GM12878 (cell line): ENCODE results near the gene MDM4. TPM values are rescaled to one million over a fixed set of nuclear protein-coding genes. Genes with fewer than 3 reads are reported as not detected.
A peak's percentile ranks its signal among the peaks of the same experiment; 100 is the strongest.

Source experiments
- ATF3 ChIP-seq: IDR thresholded peaks from 2 replicates; pipeline ENCODE4 v1.6.1; 2011; ENCODE audit warnings: low read depth, mild to moderate bottlenecking, low read length, moderate library complexity, borderline replicate concordance; ENCODE audit errors: extremely low read depth
- BRCA1 ChIP-seq: IDR thresholded peaks from 2 replicates; pipeline ENCODE4 v1.6.1; 2011; ENCODE audit warnings: low read depth, low read length, improper control_type of control experiment
- CHD4 ChIP-seq: fragments of 200-600 bp; sonication (generic); IDR thresholded peaks from 2 replicates; pipeline ENCODE4 v1.6.1; 2016; ENCODE audit warnings: mild to moderate bottlenecking
- CREM ChIP-seq: IDR thresholded peaks from 2 replicates; pipeline ENCODE4 v1.6.1; 2014; ENCODE audit warnings: antibody characterized with exemption, low read depth
- CUX1 ChIP-seq: IDR thresholded peaks from 2 replicates; pipeline ENCODE4 v1.6.1; 2012; ENCODE audit warnings: improper control_type of control experiment, low read depth, low read length; ENCODE audit not compliant: insufficient replicate concordance
- EP300 ChIP-seq, 2 experiments: fragments of 150-350 bp in 1 of 2; IDR thresholded peaks; 2 replicates each; pipeline ENCODE4 v1.6.1; 2011 to 2012; ENCODE audit warnings: low read depth in 2 of 2, low read length in 2 of 2, borderline replicate concordance in 1 of 2, improper control_type of control experiment in 1 of 2, inconsistent platforms in 1 of 2; ENCODE audit not compliant: control insufficient read depth in 1 of 2
- EZH2 ChIP-seq: IDR thresholded peaks from 2 replicates; pipeline ENCODE4 v1.6.1; 2012; ENCODE audit warnings: low read depth, mild to moderate bottlenecking, control low read depth, inconsistent platforms, low read length, borderline replicate concordance; ENCODE audit not compliant: control insufficient read depth
- GABPA ChIP-seq: IDR thresholded peaks from 2 replicates; pipeline ENCODE4 v1.6.1; 2014; ENCODE audit warnings: antibody characterized with exemption, low read depth, mild to moderate bottlenecking, inconsistent platforms
- IKZF2 ChIP-seq, 2 experiments: fragments of 450-650 bp; IDR thresholded peaks; 2 replicates each; pipeline ENCODE4 v1.6.1; 2017; ENCODE audit warnings: mild to moderate bottlenecking in 2 of 2, moderate library complexity in 2 of 2
- JUNB ChIP-seq: IDR thresholded peaks from 2 replicates; pipeline ENCODE4 v1.6.1; 2016; ENCODE audit warnings: antibody characterized with exemption, mild to moderate bottlenecking
- JUND ChIP-seq: IDR thresholded peaks from 2 replicates; pipeline ENCODE4 v1.6.1; 2012; ENCODE audit warnings: low read depth, mild to moderate bottlenecking, low read length, improper control_type of control experiment, moderate library complexity
- MTA3 ChIP-seq: IDR thresholded peaks from 2 replicates; pipeline ENCODE4 v1.6.1; 2012; ENCODE audit warnings: low read length, inconsistent platforms, borderline replicate concordance
- NR2F1 ChIP-seq: fragments of 450-650 bp; conservative IDR thresholded peaks from 2 replicates; pipeline ENCODE4 v1.6.1; 2017; ENCODE audit warnings: mild to moderate bottlenecking
- PAX5 ChIP-seq: IDR thresholded peaks from 2 replicates; pipeline ENCODE4 v1.6.1; 2011; ENCODE audit warnings: low read depth, low read length, borderline replicate concordance
- RAD51 ChIP-seq: fragments of 450-650 bp; IDR thresholded peaks from 2 replicates; pipeline ENCODE4 v1.6.1; 2016; ENCODE audit warnings: moderate library complexity, mild to moderate bottlenecking, inconsistent platforms
- SIN3A ChIP-seq: IDR thresholded peaks from 2 replicates; pipeline ENCODE4 v1.6.1; 2012; ENCODE audit warnings: low read depth, low read length, improper control_type of control experiment
- SKIL ChIP-seq: fragments of 450-650 bp; IDR thresholded peaks from 2 replicates; pipeline ENCODE4 v1.6.1; 2017; ENCODE audit warnings: mild to moderate bottlenecking, low read depth, inconsistent platforms; ENCODE audit not compliant: poor library complexity, severe bottlenecking
- SUZ12 ChIP-seq: fragments of 200-600 bp; sonication (generic); IDR thresholded peaks from one replicate; pipeline ENCODE4 v1.6.1; 2018; ENCODE audit warnings: antibody characterized with exemption, mild to moderate bottlenecking; ENCODE audit not compliant: unreplicated experiment
- TARDBP ChIP-seq: IDR thresholded peaks from 2 replicates; pipeline ENCODE4 v1.6.1; 2016; ENCODE audit warnings: borderline replicate concordance
- TCF3 ChIP-seq: IDR thresholded peaks from 2 replicates; pipeline ENCODE4 v1.6.1; 2012; ENCODE audit warnings: low read depth, mild to moderate bottlenecking, low read length, borderline replicate concordance; ENCODE audit not compliant: insufficient read depth
- YY1 ChIP-seq: IDR thresholded peaks from 2 replicates; pipeline ENCODE4 v1.6.1; 2011; ENCODE audit warnings: low read depth, mild to moderate bottlenecking, low read length
- polyA plus RNA-seq, 11 experiments: library from polyadenylated mRNA; depleted of rRNA in 4 of 11; unstranded in 6 of 11; stranded (reverse) in 5 of 11; fragments of >200 nt; fragmentation: Nextera tagmentation in 4 of 11; fragmentation: Illumina TruSeq in 1 of 11; extraction: Ambion mirVana in 4 of 11; extraction: Trizol in 1 of 11; gene quantifications; 1 replicate in 1 of 11; 2 replicates in 10 of 11; pipeline versions ENCODE4 v1.2.1 to v1.2.3, GENCODE V29; 2011 to 2016; ENCODE audit warnings: inconsistent platforms in 2 of 11, missing spikeins in 2 of 11, low read depth in 1 of 11
- total RNA-seq, 4 experiments: library from RNA; depleted of rRNA in 3 of 4; stranded (reverse); fragments of >200 nt in 3 of 4; fragmentation: Illumina TruSeq in 1 of 4; extraction: Trizol in 1 of 4; gene quantifications; 2 replicates each; pipeline versions ENCODE4 v1.2.1 to v1.2.3, GENCODE V29; 2013 to 2021

MDM4 gene
- total and polyA plus RNA-seq, 10 of the 15 experiments (the other 5 are each of a cell fraction or from before 2014, with no cell fraction given) = 2.5 to 74.4 (median 22.7) TPM

GRCh38 chr1:204516180-204516879, at the start of gene MDM4 (continued):
- TF ChIP-seq CUX1 = peak; percentile 7
- peak; percentile 58; the same call in 1 of the 2 replicates for TF ChIP-seq NR2F1
- peak; percentile 92 for TF ChIP-seq YY1
- no peak for TF ChIP-seq SUZ12
- TF ChIP-seq ATF3 = 0 out of 2 replicates have a peak, but pooled peaks have one; percentile 4
- peak; percentile 58 for TF ChIP-seq TARDBP
- TF ChIP-seq TCF3 = peak; percentile 83
- TF ChIP-seq SKIL = no peak
- no peak for TF ChIP-seq RAD51
- no peak for TF ChIP-seq JUNB
- TF ChIP-seq MTA3 = no peak; the same call in 1 of the 2 replicates
- TF ChIP-seq CHD4 = no peak
- TF ChIP-seq PAX5 = peak; percentile 13; the same call in 1 of the 2 replicates
- TF ChIP-seq BRCA1 = no peak
- TF ChIP-seq CREM = peak; percentile 93
- TF ChIP-seq JUND = no peak
- TF ChIP-seq IKZF2 (IDR thresholded peaks at IDR 0.05) = peak; percentile 74 to 85
- TF ChIP-seq SIN3A = peak; percentile 57; the same call in 1 of the 2 replicates
- TF ChIP-seq EP300 (IDR thresholded peaks at IDR 0.05; ENCODE audit: borderline replicate concordance in 1 of 2, control insufficient read depth in 1 of 2, low read depth in 2 of 2, low read length in 2 of 2) = peak in 1 of 2 experiments; percentile 70; a peak in 1 of 4 replicates
- no peak for TF ChIP-seq EZH2
- peak; percentile 92 for TF ChIP-seq GABPA
